A549 (cell line): Measurements from ENCODE around the gene CCL20.

Experiments
- BHLHE40 ChIP-seq: IDR thresholded peaks from 2 replicates; pipeline ENCODE4 v1.6.1; 2012; ENCODE audit warnings: low read depth, low read length, inconsistent platforms
- CBX8 ChIP-seq: fragments of 200-600 bp; sonication (generic); IDR thresholded peaks from 2 replicates; pipeline ENCODE4 v1.6.1; 2016
- CEBPB ChIP-seq, 2 experiments: fragments of >200 bp in 1 of 2; sonication (Bioruptor Twin) in 1 of 2; formaldehyde crosslinking in 1 of 2; IDR thresholded peaks; 2 replicates each; pipeline ENCODE4 v1.6.1; 2012 to 2016
- CHD2 ChIP-seq: fragments of 150-350 bp; IDR thresholded peaks from 2 replicates; pipeline ENCODE4 v1.6.1; 2014; ENCODE audit warnings: low read length; ENCODE audit not compliant: partially characterized antibody
- EP300 ChIP-seq, 2 experiments: fragments of >200 bp; sonication (Bioruptor Twin); formaldehyde crosslinking; IDR thresholded peaks; 2 replicates in 1 of 2; 3 replicates in 1 of 2; pipeline ENCODE4 v1.6.1; 2016 to 2017
- FOSL2 ChIP-seq, 2 experiments: fragments of 450-650 bp in 1 of 2; fragments of >200 bp in 1 of 2; sonication (Bioruptor Twin) in 1 of 2; formaldehyde crosslinking; IDR thresholded peaks; 2 replicates each; pipeline versions ENCODE4 v1.5.0 to v1.6.1; 2016 to 2020; ENCODE audit warnings: mild to moderate bottlenecking in 1 of 2, moderate library complexity in 1 of 2
- JUNB ChIP-seq: fragments of >200 bp; sonication (Bioruptor Twin); formaldehyde crosslinking; IDR thresholded peaks from 2 replicates; pipeline ENCODE4 v1.6.1; 2016
- MAFK ChIP-seq: fragments of 450-650 bp; IDR thresholded peaks from 2 replicates; pipeline ENCODE4 v1.6.1; 2014; ENCODE audit not compliant: partially characterized antibody
- MYC ChIP-seq: IDR thresholded peaks from 2 replicates; pipeline ENCODE4 v1.6.1; 2012; ENCODE audit warnings: mild to moderate bottlenecking, inconsistent platforms, low read length, improper control_type of control experiment, borderline replicate concordance
- POLR2A ChIP-seq: IDR thresholded peaks from 2 replicates; pipeline ENCODE4 v1.6.1; 2012; ENCODE audit warnings: mild to moderate bottlenecking, low read length
- RAD21 ChIP-seq, 2 experiments: fragments of >200 bp in 1 of 2; sonication (Bioruptor Twin) in 1 of 2; formaldehyde crosslinking in 1 of 2; IDR thresholded peaks in 1 of 2; conservative IDR thresholded peaks in 1 of 2; 2 replicates in 1 of 2; 3 replicates in 1 of 2; pipeline ENCODE4 v1.6.1; 2012 to 2018; ENCODE audit warnings: inconsistent platforms in 1 of 2
- SMC3 ChIP-seq: fragments of >200 bp; sonication (Bioruptor Twin); formaldehyde crosslinking; IDR thresholded peaks from 3 replicates; pipeline ENCODE4 v1.6.1; 2018; ENCODE audit warnings: inconsistent platforms
- TFCP2L1 ChIP-seq: fragments of 250-450 bp; sonication (Bioruptor Pico); IDR thresholded peaks from 2 replicates; pipeline ENCODE4 v1.5.0; 2021; ENCODE audit warnings: mild to moderate bottlenecking
- TF ChIP-seq, protein P1 (sequence below): fragments of >200 bp; sonication (Bioruptor Twin); formaldehyde crosslinking; IDR thresholded peaks from 3 replicates; pipeline ENCODE4 v1.5.1; 2016

DNA sequence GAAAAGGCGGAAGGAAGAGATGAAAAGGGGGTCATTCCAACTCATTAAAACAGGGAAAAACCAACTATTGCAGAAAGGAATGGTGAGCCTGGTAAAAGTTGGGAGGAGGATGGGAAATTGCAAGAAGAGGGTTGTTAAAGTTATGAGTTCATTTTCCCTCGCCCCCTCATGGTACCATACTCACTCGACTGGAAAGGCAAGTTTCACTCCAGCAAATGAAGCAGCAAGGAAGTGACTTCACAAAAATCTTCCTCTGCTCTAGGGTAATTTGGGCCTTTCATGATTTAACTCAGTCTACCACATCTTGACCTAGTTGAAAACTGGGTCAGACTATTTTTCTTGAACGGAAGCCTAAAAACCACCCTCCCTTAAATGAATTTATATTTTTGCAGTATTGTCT lies 34.9 kb downstream of the CCL20 start:
- TF ChIP-seq, protein P1, sequence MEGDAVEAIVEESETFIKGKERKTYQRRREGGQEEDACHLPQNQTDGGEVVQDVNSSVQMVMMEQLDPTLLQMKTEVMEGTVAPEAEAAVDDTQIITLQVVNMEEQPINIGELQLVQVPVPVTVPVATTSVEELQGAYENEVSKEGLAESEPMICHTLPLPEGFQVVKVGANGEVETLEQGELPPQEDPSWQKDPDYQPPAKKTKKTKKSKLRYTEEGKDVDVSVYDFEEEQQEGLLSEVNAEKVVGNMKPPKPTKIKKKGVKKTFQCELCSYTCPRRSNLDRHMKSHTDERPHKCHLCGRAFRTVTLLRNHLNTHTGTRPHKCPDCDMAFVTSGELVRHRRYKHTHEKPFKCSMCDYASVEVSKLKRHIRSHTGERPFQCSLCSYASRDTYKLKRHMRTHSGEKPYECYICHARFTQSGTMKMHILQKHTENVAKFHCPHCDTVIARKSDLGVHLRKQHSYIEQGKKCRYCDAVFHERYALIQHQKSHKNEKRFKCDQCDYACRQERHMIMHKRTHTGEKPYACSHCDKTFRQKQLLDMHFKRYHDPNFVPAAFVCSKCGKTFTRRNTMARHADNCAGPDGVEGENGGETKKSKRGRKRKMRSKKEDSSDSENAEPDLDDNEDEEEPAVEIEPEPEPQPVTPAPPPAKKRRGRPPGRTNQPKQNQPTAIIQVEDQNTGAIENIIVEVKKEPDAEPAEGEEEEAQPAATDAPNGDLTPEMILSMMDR, result no peak
- TF ChIP-seq SMC3 (no peak), CEBPB (IDR thresholded peaks at IDR 0.05) (no peak), RAD21 (conservative IDR thresholded peaks at IDR 0.05 in 1 of 2, IDR thresholded peaks at IDR 0.05 in 1 of 2) (no peak), POLR2A (no peak), FOSL2 (IDR thresholded peaks at IDR 0.05) (no peak), FOSL2 (CRISPR knock-in tag; IDR thresholded peaks at IDR 0.05) (no peak), CHD2 (no peak), MYC (no peak), EP300 (IDR thresholded peaks at IDR 0.05) (no peak), JUNB (no peak), MAFK (no peak), CBX8 (no peak), BHLHE40 (no peak), TFCP2L1 (CRISPR knock-in tag) (no peak)
